Mesothelial cell of epicardium (in vitro differentiated cells): Measurements from ENCODE around the gene RAN. TPM values are rescaled to one million over a fixed set of nuclear protein-coding genes. Genes with fewer than 3 reads are reported as not detected.

Experiments used
- DNase-seq, 2 experiments: peaks; one replicate each; pipeline ENCODE4 v3.0.0; 2021; ENCODE audit warnings: low spot score in 2 of 2; ENCODE audit not compliant: unreplicated experiment in 2 of 2
- H3K27ac Mint-ChIP-seq: 2 replicates; pipeline ENCODE4 v1.8.0; 2021; ENCODE audit warnings: mixed read lengths
- H3K27me3 Mint-ChIP-seq: 2 replicates; pipeline ENCODE4 v1.8.0; 2021; ENCODE audit warnings: low read depth, mixed read lengths
- H3K36me3 Mint-ChIP-seq: 2 replicates; pipeline ENCODE4 v1.8.0; 2021; ENCODE audit warnings: mixed read lengths
- H3K4me1 Mint-ChIP-seq: 2 replicates; pipeline ENCODE4 v1.8.0; 2021; ENCODE audit warnings: mixed read lengths
- H3K4me3 Mint-ChIP-seq: 2 replicates; pipeline ENCODE4 v1.8.0; 2021; ENCODE audit warnings: mild to moderate bottlenecking, moderate library complexity, mixed read lengths
- H3K9me3 Mint-ChIP-seq: 2 replicates; pipeline ENCODE4 v1.8.0; 2021; ENCODE audit warnings: mixed read lengths
- CTCF ChIP-seq: fragments of 200-600 bp; sonication (generic); IDR thresholded peaks from one replicate; pipeline ENCODE4 v1.5.0; 2021; ENCODE audit warnings: antibody characterized with exemption; ENCODE audit not compliant: unreplicated experiment
- total RNA-seq: library from RNA; stranded (reverse); gene quantifications from 3 replicates; pipeline ENCODE4 v1.2.1, GENCODE V29; 2021

RAN gene
- total RNA-seq, 1 donor from 2014 or later = 629 TPM

- Mint-ChIP-seq H3K27ac (no peak overlapping the region), H3K4me1 (peaks cover 8% of the 10 kb centered on the region), H3K27me3 (no peaks in the 10 kb centered on the region), H3K4me3 (no peak overlapping the region), H3K9me3 (no peaks in the 10 kb centered on the region), H3K36me3 (no peaks in the 10 kb centered on the region)
- TF ChIP-seq CTCF = no peak
- no peak for DNase-seq
Observed at GRCh38 chr12:130829391-130830245, 42.2 kb upstream of the RAN start.

GRCh38 chr12:130830246-130830551 lies 41.7 kb upstream of the RAN start:
- Mint-ChIP-seq H3K27ac (no peak overlapping the region), H3K36me3 (no peaks in the 10 kb centered on the region), H3K27me3 (no peaks in the 10 kb centered on the region), H3K4me1 (peaks cover 8% of the 10 kb centered on the region), H3K9me3 (no peaks in the 10 kb centered on the region), H3K4me3 (no peak overlapping the region)
- no peak for TF ChIP-seq CTCF
- DNase-seq = no peak

- no peaks in the 10 kb centered on the region for H3K9me3 Mint-ChIP-seq
- TF ChIP-seq CTCF = no peak
- no peak overlapping the region for H3K27ac Mint-ChIP-seq
- no peaks in the 10 kb centered on the region for H3K27me3 Mint-ChIP-seq
- DNase-seq = no peak
- no peaks in the 10 kb centered on the region for H3K36me3 Mint-ChIP-seq
- no peak overlapping the region for H3K4me3 Mint-ChIP-seq
- H3K4me1 Mint-ChIP-seq = peaks cover 8% of the 10 kb centered on the region
Observed at GRCh38 chr12:130831246-130831645, 40.6 kb upstream of the RAN start.

GRCh38 chr12:130831876-130832405 lies 39.9 kb upstream of the RAN start:
- Mint-ChIP-seq H3K9me3 (no peaks in the 10 kb centered on the region), H3K36me3 (no peaks in the 10 kb centered on the region), H3K27me3 (no peaks in the 10 kb centered on the region), H3K4me1 (peaks cover 8% of the 10 kb centered on the region), H3K4me3 (no peak overlapping the region), H3K27ac (no peak overlapping the region)
- no peak for TF ChIP-seq CTCF
- no peak for DNase-seq

- H3K9me3 Mint-ChIP-seq = no peaks in the 10 kb centered on the region
- no peak overlapping the region for H3K27ac Mint-ChIP-seq
- H3K4me3 Mint-ChIP-seq = no peak overlapping the region
- no peak for TF ChIP-seq CTCF
- no peak for DNase-seq
- H3K27me3 Mint-ChIP-seq = no peaks in the 10 kb centered on the region
- no peaks in the 10 kb centered on the region for H3K36me3 Mint-ChIP-seq
- H3K4me1 Mint-ChIP-seq = peaks cover 8% of the 10 kb centered on the region
Observed at GRCh38 chr12:130832561-130833209, 39.2 kb upstream of the RAN start.
